ENCODE data around the gene TDRD10.

The TDRD10 gene

DNA sequence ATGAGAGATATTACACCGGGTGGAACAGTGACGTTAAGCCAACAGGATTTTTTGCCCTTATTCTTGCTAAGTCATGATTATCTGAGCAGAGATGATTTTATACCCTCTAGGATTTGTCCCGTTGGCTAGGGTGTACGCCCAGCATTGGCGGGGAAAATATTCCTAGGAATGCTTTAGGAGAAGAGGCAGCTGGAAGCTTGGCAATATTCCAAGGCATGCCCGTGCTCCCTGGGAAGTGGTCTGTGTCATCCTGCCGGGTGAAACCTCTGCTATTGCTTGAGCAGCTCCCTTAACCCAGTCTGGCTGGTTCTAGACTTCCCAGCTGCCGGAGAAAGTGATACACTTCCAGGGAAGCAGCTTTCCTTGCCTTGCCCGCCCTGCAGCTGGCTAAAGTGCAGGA lies 81.8 kb downstream of the TDRD10 start:
- DNase-seq: no peak

DNA sequence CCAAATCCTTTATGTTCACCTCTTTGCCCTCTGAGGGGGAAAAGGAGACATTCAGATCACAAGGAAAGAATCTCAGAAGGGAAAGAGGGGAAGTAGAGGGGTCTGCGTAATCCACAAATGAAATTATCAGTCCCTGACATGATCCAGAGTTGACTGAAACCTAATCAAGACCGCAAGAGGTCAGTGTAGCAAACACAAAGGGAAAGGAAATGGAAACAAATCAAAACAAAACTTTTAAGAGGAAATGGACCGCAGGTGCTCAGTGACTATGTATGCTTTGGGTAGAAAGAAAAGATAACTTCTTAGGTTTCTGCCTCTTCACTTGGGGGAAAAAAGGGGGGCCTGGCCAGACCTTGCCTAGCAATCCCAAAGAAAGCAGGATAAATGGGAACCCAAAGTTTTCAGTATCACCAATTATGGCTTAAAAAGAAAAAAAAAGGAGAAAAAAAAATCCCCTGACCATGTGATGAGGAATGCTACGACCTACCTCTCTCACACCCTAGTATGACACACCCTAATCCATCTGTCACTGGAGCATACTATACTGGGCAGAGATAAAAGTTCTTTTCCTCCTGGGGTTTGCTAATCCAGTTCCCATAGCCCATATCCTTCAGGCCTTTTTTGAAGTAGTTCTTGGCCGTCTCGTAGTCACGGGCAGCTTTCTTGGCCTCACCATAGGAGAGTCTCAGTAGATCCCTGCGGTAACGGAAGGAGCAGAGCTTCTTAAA lies 82.4 kb downstream of the TDRD10 start:
- no peak for DNase-seq

DNA sequence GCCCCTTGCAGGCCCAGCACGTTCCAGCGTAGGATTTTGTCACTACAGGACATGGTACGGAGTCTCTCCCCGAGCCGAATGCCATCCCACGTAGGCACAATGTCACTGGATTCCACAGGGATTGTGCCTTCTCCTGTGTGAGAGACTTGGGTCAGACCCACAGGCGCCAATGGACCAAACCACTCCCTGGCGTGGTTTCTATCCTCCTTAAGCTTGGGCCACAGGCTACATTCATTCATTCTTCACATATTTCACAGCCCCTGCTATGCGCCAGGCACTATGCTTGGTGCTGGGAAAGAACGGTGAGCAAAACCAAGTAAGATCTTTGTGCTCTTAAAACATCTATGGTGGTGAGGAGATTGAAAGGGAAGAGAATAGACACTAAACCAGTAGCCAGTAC lies 84.2 kb downstream of the TDRD10 start:
- no peak for DNase-seq

DNA sequence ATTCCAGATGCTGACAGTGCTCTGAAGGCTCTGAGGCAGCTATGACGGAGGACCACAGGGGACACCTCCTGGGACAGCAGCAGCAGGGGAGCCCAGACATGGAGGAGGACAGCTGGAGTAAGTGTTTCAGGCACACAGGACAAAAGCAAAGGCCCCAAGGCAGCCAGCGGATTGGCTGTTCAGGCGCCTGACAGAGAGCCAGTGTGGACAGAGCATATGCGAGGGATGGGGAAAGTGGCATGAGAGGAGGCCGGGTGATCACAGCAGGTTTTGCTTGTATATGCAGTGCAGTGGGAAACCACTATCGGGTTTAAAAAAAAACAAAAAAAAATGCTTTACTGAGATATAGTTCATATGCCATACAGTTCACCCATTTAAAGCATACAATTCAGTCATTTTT lies 84.6 kb downstream of the TDRD10 start:
- no peak for DNase-seq

DNA sequence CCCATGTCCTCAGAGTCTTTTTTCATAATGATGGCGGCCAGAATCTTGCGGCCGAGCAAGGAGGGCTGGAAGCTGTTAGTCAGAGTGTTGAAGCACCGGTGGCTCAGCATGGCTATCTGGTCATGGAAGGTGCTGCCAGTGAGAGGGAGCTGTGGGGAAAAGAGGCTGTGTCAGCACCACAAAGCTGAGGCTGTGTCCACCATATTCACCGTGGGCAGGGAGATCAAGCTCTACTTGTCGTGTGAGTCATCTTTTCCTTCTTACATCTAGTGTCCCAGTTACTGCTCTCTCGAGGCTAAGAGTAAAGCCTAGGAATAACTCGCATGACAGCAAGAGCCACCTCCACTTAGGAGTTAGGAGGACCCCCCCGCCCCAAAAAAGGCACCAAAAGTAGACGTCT lies 87.8 kb downstream of the TDRD10 start:
- DNase-seq: no peak

DNA sequence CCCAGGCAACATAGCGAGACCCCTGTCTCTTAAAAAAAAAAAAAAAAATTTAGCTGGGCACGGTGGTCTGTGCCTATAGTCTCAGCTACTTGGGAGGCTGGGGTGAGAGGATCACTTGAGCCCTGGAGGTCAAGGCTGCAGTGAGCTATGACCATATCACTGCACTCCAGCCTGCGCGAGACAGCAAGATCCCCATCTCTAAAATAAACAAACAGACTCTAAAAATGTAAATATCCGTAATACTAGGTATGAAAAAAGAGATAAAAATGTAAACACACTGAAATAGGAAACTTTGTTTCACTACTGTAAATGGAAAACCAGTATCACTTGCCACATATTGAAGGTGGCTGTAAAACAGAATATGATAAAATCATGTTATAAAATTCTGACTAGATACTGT lies 88.7 kb downstream of the TDRD10 start:
- no peak for DNase-seq

DNA sequence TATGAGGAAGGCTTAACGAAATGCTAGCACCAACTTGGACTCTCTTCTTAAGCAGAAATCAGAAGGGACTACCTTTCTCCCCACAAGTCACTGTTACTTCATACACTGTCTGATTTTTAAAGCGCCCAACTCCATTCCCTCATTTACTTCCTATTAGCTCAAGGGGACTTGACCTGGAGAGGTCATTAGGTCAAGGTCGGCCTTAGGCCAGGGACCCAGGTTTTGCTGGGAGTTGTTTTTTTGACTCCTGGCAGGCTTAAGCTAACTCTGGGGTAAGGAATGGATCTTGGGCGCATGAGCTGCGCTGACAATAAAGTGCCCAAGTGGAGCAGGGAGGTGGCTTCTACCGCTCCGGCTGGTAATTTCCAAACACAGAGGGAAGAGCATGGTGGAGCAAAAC lies 89.2 kb downstream of the TDRD10 start:
- no peak for DNase-seq

DNA sequence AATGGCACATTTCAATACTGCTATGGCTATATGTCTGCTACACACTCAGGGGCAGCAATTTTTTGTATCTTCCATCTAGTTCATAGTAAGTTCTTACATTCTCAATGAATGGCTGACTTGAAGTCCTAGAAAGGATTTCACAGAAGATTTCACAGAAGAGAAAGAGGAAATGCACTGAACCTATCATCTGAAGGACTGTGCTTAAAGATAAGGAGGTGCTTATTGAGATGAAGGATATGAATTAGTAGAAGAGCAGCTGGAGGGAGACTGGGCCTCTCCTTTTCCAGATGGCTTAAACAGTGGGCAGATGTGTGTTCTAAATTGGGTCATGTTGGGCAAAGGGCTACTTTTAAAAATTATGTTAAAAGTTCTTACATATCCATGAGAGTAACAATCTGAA lies 91.4 kb downstream of the TDRD10 start:
- no peak for DNase-seq

DNA sequence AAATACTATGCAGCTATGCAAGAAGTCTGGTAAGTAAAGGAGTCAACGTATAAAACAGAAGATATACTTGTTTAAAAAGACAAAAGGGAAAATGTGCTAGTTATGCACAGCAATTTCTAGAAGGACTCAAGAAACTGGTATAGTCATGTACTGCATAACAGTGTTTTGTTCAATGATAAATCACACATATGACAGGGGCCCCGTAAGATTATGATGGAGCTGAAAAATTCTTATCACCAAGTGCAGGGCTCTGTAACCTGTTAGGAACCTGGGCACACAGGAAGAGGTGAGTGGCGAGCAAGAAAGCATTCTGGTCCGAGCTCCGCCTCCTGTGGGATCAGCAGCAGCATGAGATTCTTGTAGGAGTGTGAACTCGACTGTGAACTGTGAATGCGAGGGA lies 92.8 kb downstream of the TDRD10 start:
- DNase-seq: no peak

DNA sequence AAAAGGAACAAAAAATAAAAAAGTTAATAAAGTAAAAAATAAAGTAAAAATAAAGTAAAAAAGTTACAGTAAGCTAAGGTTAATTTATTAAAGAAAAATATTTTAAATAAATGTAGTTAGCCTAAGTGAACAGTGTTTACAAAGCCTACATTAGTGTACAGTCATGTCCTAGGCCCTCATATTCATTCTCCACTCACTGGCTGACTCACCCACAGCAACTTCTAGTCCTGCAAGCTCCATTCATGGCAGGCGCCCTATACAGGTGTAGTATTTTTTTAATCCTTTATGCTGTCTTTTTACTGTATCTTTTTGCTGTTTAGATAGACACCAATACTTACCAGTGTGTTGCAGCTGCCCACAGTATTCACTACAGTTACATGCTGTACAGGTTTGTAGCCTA lies 93.6 kb downstream of the TDRD10 start:
- no peak for DNase-seq

Measured in SW 1271 (cell line).